ENCODE results near the gene MDFIC. TPM values are rescaled to one million over a fixed set of nuclear protein-coding genes. Genes with fewer than 3 reads are reported as not detected.

Gene MDFIC
- total RNA-seq, 1 donor from 2014 or later = 7.1 TPM

GRCh38 chr7:114930107-114930661 is 8.3 kb downstream of the MDFIC start:
- Histone ChIP-seq H3K4me3 (no peak overlapping the region), H3K27ac (no peak overlapping the region), H3K27me3 (no peaks in the 10 kb centered on the region), H4K20me1 (ENCODE audit: low read depth) (no peaks in the 10 kb centered on the region), H3F3A (ENCODE audit: low read depth) (peaks cover 10% of the 10 kb centered on the region), H3K9me3 (ENCODE audit: low read depth) (no peaks in the 10 kb centered on the region), H3K4me1 (peaks cover 16% of the 10 kb centered on the region), H3K79me2 (ENCODE audit: low read depth) (no peaks in the 10 kb centered on the region), H3K36me3 (no peaks in the 10 kb centered on the region), H3K4me2 (peak overlapping the region; percentile 61), H2AFZ (replicated peaks) (no peak overlapping the region), H3K9ac (no peak overlapping the region)
- Mint-ChIP-seq H3K4me3 (no peak overlapping the region), H3K9me3 (no peaks in the 10 kb centered on the region), H3K4me1 (peaks cover 2% of the 10 kb centered on the region), H3K36me3 (peaks cover 2% of the 10 kb centered on the region), H3K27me3 (ENCODE audit: insufficient read depth, low read depth) (no peaks in the 10 kb centered on the region), H3K27ac (no peak overlapping the region)
- TF ChIP-seq EZH2 (IDR thresholded peaks at IDR 0.05) (no peak), EZH2phosphoT487 (IDR thresholded peaks at IDR 0.05) (peak; percentile 87)
- DNase-seq (ENCODE audit: low spot score) = peak; percentile 63

DNA sequence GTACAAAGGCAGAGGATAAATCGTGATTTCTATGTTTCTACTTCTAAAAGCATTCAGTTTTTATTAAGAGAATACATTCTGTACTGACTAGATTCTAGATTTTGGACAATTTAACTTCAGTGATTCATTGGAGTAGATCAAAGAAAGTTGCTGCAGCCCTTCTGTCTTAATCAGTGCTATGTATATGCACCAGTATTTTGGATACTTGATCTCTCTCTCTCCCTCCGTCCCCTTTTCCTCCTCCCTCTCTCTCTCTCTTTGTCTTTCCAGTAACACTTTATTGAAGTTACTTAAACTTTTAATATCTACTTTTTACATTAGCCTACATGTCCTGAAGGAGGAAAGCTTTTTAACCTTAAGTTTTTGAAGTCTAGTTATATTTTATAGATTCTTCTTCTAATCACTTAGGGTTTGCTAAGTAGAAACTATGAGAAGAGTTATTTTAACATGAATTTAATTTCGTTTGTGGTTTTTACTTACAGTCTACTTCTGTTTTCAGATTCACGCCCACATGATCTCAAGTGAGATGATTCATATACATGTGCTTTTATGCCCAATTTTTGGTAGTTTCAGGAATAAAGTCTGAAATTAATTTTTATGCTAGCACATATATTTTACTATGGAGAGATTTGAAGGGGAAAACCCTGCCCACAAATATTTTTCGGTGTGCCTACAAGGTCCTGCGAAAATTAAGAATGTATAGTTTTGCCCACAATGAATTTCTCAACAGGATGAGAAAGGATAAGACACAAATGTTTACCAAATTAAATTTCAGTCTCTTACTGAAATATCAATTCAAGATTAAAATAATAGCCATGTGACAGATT is 9.1 kb downstream of the MDFIC start:
- H3K4me1 Mint-ChIP-seq = peaks cover 2% of the 10 kb centered on the region
- TF ChIP-seq EZH2 (IDR thresholded peaks at IDR 0.05) (no peak), EZH2phosphoT487 (IDR thresholded peaks at IDR 0.05) (no peak), CTCF (IDR thresholded peaks at IDR 0.05) (no peak)
- H3K4me3 ChIP-seq = no peak overlapping the region

DNA sequence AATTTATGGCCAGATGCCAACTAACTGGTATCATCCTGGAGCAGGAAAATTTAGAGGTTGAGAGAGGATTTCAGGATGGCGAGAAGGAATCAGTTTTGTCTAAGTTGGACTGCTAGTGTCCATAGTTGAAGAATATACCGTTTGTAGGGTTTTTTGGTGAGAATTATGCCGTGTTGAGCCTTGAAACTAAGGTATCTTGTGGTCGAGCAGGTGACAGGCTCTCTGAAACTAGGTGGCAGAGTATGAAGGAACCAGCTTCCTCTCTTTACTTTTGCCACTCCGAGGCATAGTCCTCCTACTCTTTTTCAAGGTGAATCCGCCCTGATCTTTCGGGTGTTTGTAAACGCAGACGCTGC is 9.7 kb downstream of the MDFIC start:
- Mint-ChIP-seq H3K9me3 (no peaks in the 10 kb centered on the region), H3K4me3 (no peak overlapping the region), H3K36me3 (no peaks in the 10 kb centered on the region), H3K27ac (no peak overlapping the region), H3K27me3 (ENCODE audit: insufficient read depth, low read depth) (no peaks in the 10 kb centered on the region), H3K4me1 (peaks cover 2% of the 10 kb centered on the region)
- Histone ChIP-seq H3K36me3 (no peaks in the 10 kb centered on the region), H3K4me2 (no peak overlapping the region), H3K9me3 (ENCODE audit: low read depth) (no peaks in the 10 kb centered on the region), H3K9ac (no peak overlapping the region), H2AFZ (replicated peaks) (no peak overlapping the region), H3K4me3 (no peak overlapping the region), H3F3A (ENCODE audit: low read depth) (peaks cover 10% of the 10 kb centered on the region), H3K27me3 (no peaks in the 10 kb centered on the region), H4K20me1 (ENCODE audit: low read depth) (no peaks in the 10 kb centered on the region), H3K27ac (no peak overlapping the region), H3K79me2 (ENCODE audit: low read depth) (no peaks in the 10 kb centered on the region), H3K4me1 (peaks cover 16% of the 10 kb centered on the region)
- DNase-seq (ENCODE audit: low spot score) = no peak
- TF ChIP-seq EZH2 (IDR thresholded peaks at IDR 0.05) (no peak), CTCF (IDR thresholded peaks at IDR 0.05) (no peak)

More for the DNA sequence above, 9.1 kb downstream of the MDFIC start:
- H3K4me3 Mint-ChIP-seq = no peak overlapping the region
- H3K9me3 Mint-ChIP-seq = no peaks in the 10 kb centered on the region
- Histone ChIP-seq H2AFZ (replicated peaks) (no peak overlapping the region), H3K27ac (no peak overlapping the region), H3K9me3 (ENCODE audit: low read depth) (no peaks in the 10 kb centered on the region), H4K20me1 (ENCODE audit: low read depth) (no peaks in the 10 kb centered on the region), H3K27me3 (no peaks in the 10 kb centered on the region), H3K36me3 (no peaks in the 10 kb centered on the region), H3K4me2 (no peak overlapping the region), H3K4me1 (peaks cover 16% of the 10 kb centered on the region), H3K79me2 (ENCODE audit: low read depth) (no peaks in the 10 kb centered on the region), H3F3A (ENCODE audit: low read depth) (peaks cover 10% of the 10 kb centered on the region), H3K9ac (no peak overlapping the region)
- no peak for DNase-seq (ENCODE audit: low spot score)
- no peaks in the 10 kb centered on the region for H3K27me3 Mint-ChIP-seq (ENCODE audit: insufficient read depth, low read depth)
- H3K36me3 Mint-ChIP-seq = no peaks in the 10 kb centered on the region
- no peak overlapping the region for H3K27ac Mint-ChIP-seq

DNA sequence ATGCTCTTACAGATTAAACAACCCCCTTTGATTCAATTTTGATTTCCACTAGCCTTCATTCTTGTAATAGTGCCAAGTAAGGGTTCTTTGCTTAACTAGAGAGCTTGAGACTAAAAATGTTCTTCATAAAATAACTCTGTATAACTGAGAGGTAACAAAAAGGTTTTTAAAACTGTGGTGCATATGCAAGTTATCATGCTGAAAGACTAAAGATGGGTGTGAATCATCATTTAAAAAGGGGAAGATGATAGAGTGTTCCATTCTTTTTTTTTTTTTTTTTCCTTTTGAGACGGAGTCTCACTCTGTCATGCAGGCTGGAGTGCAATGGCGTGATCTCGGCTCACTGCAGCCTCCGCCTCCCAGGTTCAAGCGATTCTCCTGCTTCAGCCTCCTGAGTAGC is 11.1 kb downstream of the MDFIC start:
- DNase-seq (ENCODE audit: low spot score) = no peak
- no peaks in the 10 kb centered on the region for H3K36me3 ChIP-seq
- H3K4me3 ChIP-seq = no peak overlapping the region
- H3K9me3 Mint-ChIP-seq = no peaks in the 10 kb centered on the region
- no peak overlapping the region for H3K27ac ChIP-seq
- no peaks in the 10 kb centered on the region for H3K27me3 ChIP-seq
- no peaks in the 10 kb centered on the region for H3K36me3 Mint-ChIP-seq
- H3K4me1 Mint-ChIP-seq = peaks cover 2% of the 10 kb centered on the region
- no peaks in the 10 kb centered on the region for H3K9me3 ChIP-seq (ENCODE audit: low read depth)
- no peak overlapping the region for H3K4me3 Mint-ChIP-seq
- no peaks in the 10 kb centered on the region for H4K20me1 ChIP-seq (ENCODE audit: low read depth)
- H3K27ac Mint-ChIP-seq = no peak overlapping the region
- peaks cover 16% of the 10 kb centered on the region for H3K4me1 ChIP-seq
- no peak overlapping the region for H2AFZ ChIP-seq (replicated peaks)
- no peaks in the 10 kb centered on the region for H3K79me2 ChIP-seq (ENCODE audit: low read depth)
- H3K9ac ChIP-seq = no peak overlapping the region
- H3K27me3 Mint-ChIP-seq (ENCODE audit: insufficient read depth, low read depth) = no peaks in the 10 kb centered on the region
- TF ChIP-seq EZH2 (IDR thresholded peaks at IDR 0.05) = no peak
- no peak for TF ChIP-seq CTCF (IDR thresholded peaks at IDR 0.05)
- TF ChIP-seq EZH2phosphoT487 (IDR thresholded peaks at IDR 0.05) = no peak
- peaks cover 10% of the 10 kb centered on the region for H3F3A ChIP-seq (ENCODE audit: low read depth)
- no peak overlapping the region for H3K4me2 ChIP-seq
